GM12878 (cell line): ENCODE measurements around the gene F13A1. TPM values are rescaled to one million over a fixed set of nuclear protein-coding genes. Genes with fewer than 3 reads are reported as not detected.
A peak's percentile ranks its signal among the peaks of the same experiment; 100 is the strongest.

Experiments
- ATAC-seq: fragments of 200-7000 bp; cut with Tn5 transposase; 3 replicates; pipeline ENCODE4 v1.9.1; 2020; ENCODE audit warnings: mild to moderate bottlenecking, moderate library complexity
- Bru-seq: library from RNA; stranded (reverse); fragments of 400-500 nt; gene quantifications from one replicate; lab custom pipeline; 2021; lab: Mats Ljungman, UMichigan
- BruChase-seq, 2 experiments: library from RNA; stranded (reverse); fragments of 400-500 nt; gene quantifications; one replicate each; lab custom pipeline; 2021; lab: Mats Ljungman, UMichigan
- BruUV-seq: library from RNA; stranded (reverse); fragments of 400-500 nt; replicated peaks from 2 replicates; lab custom pipeline; 2021; lab: Mats Ljungman, UMichigan
- CTCF ChIA-PET: fragments of 300-600 bp; sonication (Branson Sonifier 250); formaldehyde crosslinking; extraction: SDS; loops from one replicate; lab custom pipeline; 2021; ENCODE audit warnings: inconsistent platforms; lab: Yijun Ruan, JAX
- POLR2A ChIA-PET: fragments of 350-600 bp; formaldehyde crosslinking; extraction: SDS; loops from one replicate; lab custom pipeline; 2021; ENCODE audit warnings: inconsistent platforms; lab: Charles Lee
- RAD21 ChIA-PET: fragments of 300-600 bp; sonication (Branson Sonifier 250); formaldehyde crosslinking; loops from one replicate; lab custom pipeline; 2023; ENCODE audit warnings: antibody characterized with exemption; ENCODE audit not compliant: unreplicated experiment; lab: Charles Lee
- SMC1A ChIA-PET: fragments of 300-600 bp; sonication (Branson Sonifier 250); formaldehyde crosslinking; loops from one replicate; lab custom pipeline; 2023; ENCODE audit not compliant: unreplicated experiment, uncharacterized antibody; lab: Charles Lee
- DNase-seq: peaks from one replicate; pipeline ENCODE4 v3.0.0-alpha.2; 2011; ENCODE audit warnings: low read depth, low spot score
- FAIRE-seq: peaks from 3 replicates; lab custom pipeline; 2011; peaks lifted over from hg19 to GRCh38; lab: Jason Lieb, UNC
- H2AFZ ChIP-seq: 2 replicates; pipeline ENCODE4 v1.6.0; 2011; ENCODE audit warnings: low read depth, low read length, control low read depth; ENCODE audit not compliant: control insufficient read depth
- H3K27ac ChIP-seq: 2 replicates; pipeline ENCODE4 v1.5.1; 2011; ENCODE audit warnings: control low read depth; ENCODE audit not compliant: control insufficient read depth, insufficient read depth
- H3K27me3 ChIP-seq, 2 experiments: replicated peaks in 1 of 2; 2 replicates each; pipeline versions ENCODE4 v1.6.0 to v1.6.1; 2011; ENCODE audit warnings: low read length in 1 of 2; ENCODE audit not compliant: control insufficient read depth in 2 of 2, insufficient read depth in 2 of 2
- H3K36me3 ChIP-seq, 2 experiments: 2 replicates each; pipeline ENCODE4 v1.5.1; 2011; ENCODE audit warnings: low read length in 1 of 2; ENCODE audit not compliant: control insufficient read depth in 2 of 2, insufficient read depth in 2 of 2
- H3K4me1 ChIP-seq: 2 replicates; pipeline ENCODE4 v1.6.1; 2011; ENCODE audit warnings: mild to moderate bottlenecking, low read length, moderate library complexity, mixed read lengths; ENCODE audit not compliant: control insufficient read depth, insufficient read depth
- H3K4me2 ChIP-seq: 2 replicates; pipeline ENCODE4 v1.6.0; 2011; ENCODE audit warnings: control low read depth; ENCODE audit not compliant: control insufficient read depth, insufficient read depth
- H3K4me3 ChIP-seq: fragments of 200-600 bp; sonication (generic); 2 replicates; pipeline ENCODE4 v1.5.1; 2016
- H3K79me2 ChIP-seq: 2 replicates; pipeline ENCODE4 v1.6.0; 2011; ENCODE audit warnings: low read length; ENCODE audit not compliant: control insufficient read depth, insufficient read depth
- H3K9ac ChIP-seq: 2 replicates; pipeline ENCODE4 v1.8.0; 2011; ENCODE audit warnings: low read length, control low read depth, mixed read lengths; ENCODE audit not compliant: control insufficient read depth, insufficient read depth
- H3K9me3 ChIP-seq: replicated peaks from 3 replicates; pipeline ENCODE4 v1.5.1; 2011; ENCODE audit warnings: mild to moderate bottlenecking, low read length; ENCODE audit not compliant: control insufficient read depth, insufficient read depth
- H4K20me1 ChIP-seq: 2 replicates; pipeline ENCODE4 v1.6.0; 2011; ENCODE audit not compliant: control insufficient read depth, insufficient read depth
- ATF3 ChIP-seq: IDR thresholded peaks from 2 replicates; pipeline ENCODE4 v1.6.1; 2011; ENCODE audit warnings: low read depth, mild to moderate bottlenecking, low read length, moderate library complexity, borderline replicate concordance; ENCODE audit errors: extremely low read depth
- CHD4 ChIP-seq: fragments of 200-600 bp; sonication (generic); IDR thresholded peaks from 2 replicates; pipeline ENCODE4 v1.6.1; 2016; ENCODE audit warnings: mild to moderate bottlenecking
- CTCF ChIP-seq, 3 experiments: IDR thresholded peaks in 2 of 3; conservative IDR thresholded peaks in 1 of 3; 2 replicates each; pipeline ENCODE4 v1.5.1; 2011; ENCODE audit warnings: low read depth in 3 of 3, low read length in 3 of 3, mild to moderate bottlenecking in 3 of 3, control low read depth in 2 of 3, moderate library complexity in 2 of 3, inconsistent platforms in 1 of 3, mixed read lengths in 1 of 3; ENCODE audit not compliant: control insufficient read depth in 2 of 3, insufficient read depth in 1 of 3; ENCODE audit errors: extremely low read depth in 1 of 3
- GATAD2B ChIP-seq: fragments of 450-650 bp; conservative IDR thresholded peaks from 2 replicates; pipeline ENCODE4 v1.6.1; 2017; ENCODE audit warnings: low read depth, mild to moderate bottlenecking, moderate library complexity
- HCFC1 ChIP-seq: fragments of 150-350 bp; IDR thresholded peaks from 2 replicates; pipeline ENCODE4 v1.6.1; 2014; ENCODE audit warnings: low read length
- IKZF1 ChIP-seq: fragments of 450-650 bp; conservative IDR thresholded peaks from 2 replicates; pipeline ENCODE4 v1.6.1; 2017; ENCODE audit warnings: antibody characterized with exemption, mild to moderate bottlenecking
- SPI1 ChIP-seq: IDR thresholded peaks from 2 replicates; pipeline ENCODE4 v1.6.1; 2011; ENCODE audit warnings: low read depth, mild to moderate bottlenecking, low read length, moderate library complexity, borderline replicate concordance; ENCODE audit not compliant: insufficient read depth
- ZNF687 ChIP-seq: fragments of 450-650 bp; IDR thresholded peaks from 2 replicates; pipeline ENCODE4 v1.6.1; 2017; ENCODE audit warnings: mild to moderate bottlenecking, moderate library complexity
- WGBS: methylation state at CpG from one replicate; pipeline ENCODE4 v1.1.6; 2016; ENCODE audit warnings: low lambda C conversion rate; ENCODE audit not compliant: insufficient replicate concordance, insufficient coverage; ENCODE audit errors: missing lambda C conversion rate; 5-methylcytosine and 5-hydroxymethylcytosine counted together
- in situ Hi-C: fragments of 300-500 bp; cut with MboI; formaldehyde crosslinking; loops from 9 replicates; pipeline ENCODE4 v1.14.3; 2018; ENCODE audit warnings: mixed read lengths
- intact Hi-C: fragments of 100-400 bp; cut with micrococcal nuclease; formaldehyde crosslinking; loops from one replicate; pipeline ENCODE4 v1.14.2; 2022; ENCODE audit not compliant: unreplicated experiment
- long read RNA-seq, 2 experiments: library from polyadenylated mRNA; unstranded; transcript quantifications; one replicate each; pipeline ENCODE4 v2.0.0, GENCODE V29; 2019 to 2020
- polyA minus RNA-seq, 3 experiments: library from RNA; depleted of rRNA, polyadenylated mRNA; stranded (reverse); fragments of >200 nt; gene quantifications; 2 replicates each; pipeline ENCODE4 v1.2.3, GENCODE V29; 2011
- polyA plus RNA-seq, 11 experiments: library from polyadenylated mRNA; depleted of rRNA in 4 of 11; unstranded in 6 of 11; stranded (reverse) in 5 of 11; fragments of >200 nt; fragmentation: Nextera tagmentation in 4 of 11; fragmentation: Illumina TruSeq in 1 of 11; extraction: Ambion mirVana in 4 of 11; extraction: Trizol in 1 of 11; gene quantifications; 1 replicate in 1 of 11; 2 replicates in 10 of 11; pipeline versions ENCODE4 v1.2.1 to v1.2.3, GENCODE V29; 2011 to 2016; ENCODE audit warnings: inconsistent platforms in 2 of 11, missing spikeins in 2 of 11, low read depth in 1 of 11
- total RNA-seq, 4 experiments: library from RNA; depleted of rRNA in 3 of 4; stranded (reverse); fragments of >200 nt in 3 of 4; fragmentation: Illumina TruSeq in 1 of 4; extraction: Trizol in 1 of 4; gene quantifications; 2 replicates each; pipeline versions ENCODE4 v1.2.1 to v1.2.3, GENCODE V29; 2013 to 2021

The F13A1 gene
- total RNA-seq (2013; cell fraction: nucleolus; rRNA removed): 8.2 and 10.1 TPM in 2 replicates
- total RNA-seq (2014; rRNA removed) (1.2 and 1.7 TPM in 2 replicates), total RNA-seq (2014; rRNA removed; fragmentation: Illumina TruSeq; extraction: Trizol) (1.5 and 1.7 TPM in 2 replicates), total RNA-seq (2021) (1.3 and 1.6 TPM in 2 replicates), polyA plus RNA-seq (2011; rRNA removed) (0.48 and 0.49 TPM in 2 replicates), polyA plus RNA-seq (2014; fragmentation: Illumina TruSeq; extraction: Trizol) (1.8 and 2.2 TPM in 2 replicates), polyA plus RNA-seq (2014; fragmentation: Nextera tagmentation; extraction: Ambion mirVana) (under 1 TPM; 0.49 to 0.85 TPM), polyA plus RNA-seq (2014; rRNA removed) (1.4 and 1.7 TPM in 2 replicates), polyA plus RNA-seq (2016; fragmentation: Nextera tagmentation; extraction: Ambion mirVana) (under 1 TPM; 0.55 to 0.64 TPM), polyA minus RNA-seq (2011; rRNA and poly(A)+ RNA removed) (0.37 and 0.46 TPM in 2 replicates), Bru-seq, nascent RNA (percentile 49 among the genes with signal in this experiment), BruChase-seq, experiment 1, labeled RNA remaining after a 6-hour chase (percentile 48 among the genes with signal in this experiment), BruChase-seq, experiment 2, labeled RNA remaining after a 2-hour chase (percentile 49 among the genes with signal in this experiment)
- polyA plus RNA-seq (2011; ENCODE audit: low read depth): 1.6 TPM
- polyA plus RNA-seq (2011; cell fraction: cytosol; rRNA removed): 0.22 and 0.28 TPM in 2 replicates
- 0.80 and 0.94 TPM in 2 replicates for polyA plus RNA-seq (2011; cell fraction: nucleus; rRNA removed)
- polyA plus RNA-seq (2012): 1.4 and 3.3 TPM in 2 replicates
- polyA minus RNA-seq (2011; cell fraction: cytosol; rRNA and poly(A)+ RNA removed): 0.31 TPM in 1 of 2 replicates, not detected in the other
- 0.29 and 0.73 TPM in 2 replicates for polyA minus RNA-seq (2011; cell fraction: nucleus; rRNA and poly(A)+ RNA removed)
- long read RNA-seq, experiment 1, transcript F13A1-201 (15 exons, 3,999 nt): major isoform, 16 of 19 reads
- long read RNA-seq, experiment 1, partial matches to known transcripts: 1 of 19 reads
- long read RNA-seq, experiment 1, other reads (novel, unspliced or antisense): 1 of 19 reads
- long read RNA-seq, experiment 2, transcript F13A1-201 (15 exons, 3,999 nt): major isoform, 9 of 32 reads
- long read RNA-seq, experiment 2, partial matches to known transcripts: 15 of 32 reads
- long read RNA-seq, experiment 2, other reads (novel, unspliced or antisense): 8 of 32 reads

- H3K4me1 ChIP-seq: peaks cover 15% of the 10 kb centered on the region
- peak within 1 kb of the TSS; percentile 64 for H2AFZ ChIP-seq
- no peaks in the 10 kb centered on the region for H3K36me3 ChIP-seq
- no peaks in the 10 kb centered on the region for H4K20me1 ChIP-seq
- TF ChIP-seq CTCF (IDR thresholded peaks at IDR 0.05 in 2 of 3, conservative IDR thresholded peaks at IDR 0.05 in 1 of 3; ENCODE audit: control insufficient read depth in 2 of 3, extremely low read depth in 1 of 3, insufficient read depth in 1 of 3, low read depth in 3 of 3, low read length in 3 of 3): 0 out of 6 replicates have a peak, but pooled peaks of 1 of the 3 experiments have one; percentile 2
- peak; percentile 50; the same call in 1 of the 2 replicates for TF ChIP-seq SPI1
- TF ChIP-seq GATAD2B: 0 out of 2 replicates have a peak, but pooled peaks have one; percentile 57
- TF ChIP-seq CHD4: no peak
- 0 out of 2 replicates have a peak, but pooled peaks have one; percentile 22 for TF ChIP-seq ZNF687
- no peak for TF ChIP-seq HCFC1
- no peak for TF ChIP-seq ATF3
- peak; percentile 25; the same call in 1 of the 2 replicates for TF ChIP-seq IKZF1
- H3K27ac ChIP-seq: peak within 1 kb of the TSS; percentile 23; the same call in 1 of the 2 replicates
- ChIA-PET SMC1A (interaction anchor here (0.7 to 4.4 kb wide), 13 partner anchors 10 to 255 kb away, joined by 3 to 29 read pairs (median 4); no protein-coding TSS in a partner anchor), CTCF (interaction anchor here (0.7 to 1.9 kb wide), 6 partner anchors 12 to 174 kb away, joined by 3 to 6 read pairs (median 4); no protein-coding TSS in a partner anchor), RAD21 (interaction anchor here (1.1 to 1.7 kb wide), 7 partner anchors 71 to 267 kb away, joined by 3 to 8 read pairs (median 7); no protein-coding TSS in a partner anchor), POLR2A (interaction anchor here (0.6 to 1.6 kb wide), 3 partner anchors 9 to 541 kb away, joined by 3 to 6 read pairs (median 4); no protein-coding TSS in a partner anchor)
- no peaks in the 10 kb centered on the region for H3K9me3 ChIP-seq
- peaks cover 0 to 4% of the 10 kb centered on the region in 2 experiments; a peak in 2 of 4 replicates for H3K27me3 ChIP-seq
- FAIRE-seq (no peak), ATAC-seq (peak; percentile 78), DNase-seq (no peak)
- peak within 1 kb of the TSS; percentile 60; the same call in 1 of the 2 replicates for H3K9ac ChIP-seq
- H3K4me2 ChIP-seq: peak within 1 kb of the TSS; percentile 76
- in situ Hi-C loops (no loop called here), intact Hi-C loops (loop anchor here (5.0 kb wide), 4 partner anchors 72 to 263 kb away; no protein-coding TSS in a partner anchor)
- no TSS peak for BruUV-seq
- 4% methylated on average over 39 of the region's 39 CpGs for WGBS
- H3K79me2 ChIP-seq: no peaks in the 10 kb centered on the region
- H3K4me3 ChIP-seq: peak within 1 kb of the TSS; percentile 60
These were observed at the start of gene F13A1 for GRCh38 chr6:6319952-6320811. Gene F13A1 (minus strand): TSS chr6:6320662. CDS start chr6:6318664, 1,998 bp downstream.
